ENCODE measurements around the gene CGNL1. TPM values are rescaled to one million over a fixed set of nuclear protein-coding genes. Genes with fewer than 3 reads are reported as not detected.

Gene CGNL1
- total and polyA plus RNA-seq, 8 donors = 7.3 to 35.8 (median 24.2) TPM

GRCh38 chr15:57557810-57558209 lies 181.5 kb downstream of the CGNL1 start:
- ATAC-seq (no peak), DNase-seq (no peak), FAIRE-seq (no peak)
- no peak for TF ChIP-seq CTCF (IDR thresholded peaks at IDR 0.05)
- Histone ChIP-seq H3K36me3 (no peaks in the 10 kb centered on the region), H3K27me3 (no peaks in the 10 kb centered on the region), H3K4me3 (no peak overlapping the region), H3K9me3 (no peaks in the 10 kb centered on the region), H3K27ac (no peak overlapping the region), H3K4me1 (peaks cover 3 to 6% (median 4%) of the 10 kb centered on the region in 3 donors)
- 90 to 92% methylated on average over 6 of the region's 6 CpGs for WGBS, 2 donors
- intact Hi-C loops (cut with DNase I) = loop anchor here in 1 of 3 donors (5.0 kb wide), 1 partner anchor 54 kb away; no protein-coding TSS in a partner anchor

- Histone ChIP-seq H3K4me3 (no peak overlapping the region), H3K9me3 (no peaks in the 10 kb centered on the region), H3K27ac (no peak overlapping the region), H3K27me3 (no peaks in the 10 kb centered on the region), H3K36me3 (no peaks in the 10 kb centered on the region), H3K4me1 (peaks cover 3 to 6% (median 4%) of the 10 kb centered on the region in 3 donors)
- DNase-seq = peak in 5 of 6 donors; percentile 69 to 90 (median 78)
- peak; percentile 80 to 90 (median 88) for TF ChIP-seq CTCF (IDR thresholded peaks at IDR 0.05)
- intact Hi-C loops (cut with DNase I) = loop anchor here in 2 of 3 donors (2.0 to 5.0 kb wide), 2 partner anchors 52 to 53 kb away; no protein-coding TSS in a partner anchor
- 5 to 7% methylated on average over 5 of the region's 5 CpGs for WGBS, 2 donors
- peak; percentile 67 to 83 (median 82) for ATAC-seq
- no peak for FAIRE-seq
Measured at GRCh38 chr15:57559875-57560274, 183.6 kb downstream of the CGNL1 start.

- intact Hi-C loops (cut with DNase I) = loop anchor here in 1 of 3 donors (2.0 kb wide), 1 partner anchor 52 kb away; no protein-coding TSS in a partner anchor
- no peaks in the 10 kb centered on the region for H3K9me3 ChIP-seq
- peak in 5 of 6 donors; percentile 70 to 87 (median 77) for DNase-seq
- FAIRE-seq = peak; percentile 29
- peak; percentile 81 to 89 (median 85) for TF ChIP-seq CTCF (IDR thresholded peaks at IDR 0.05)
- H3K4me1 ChIP-seq = peaks cover 3 to 6% (median 4%) of the 10 kb centered on the region in 3 donors
- WGBS, 2 donors = 25 to 28% methylated on average over 9 of the region's 9 CpGs
- no peaks in the 10 kb centered on the region for H3K36me3 ChIP-seq
- peak; percentile 93 to 97 (median 94) for ATAC-seq
- peak overlapping the region in 3 of 4 donors; percentile 22 to 67 (median 63) for H3K27ac ChIP-seq
- H3K4me3 ChIP-seq = no peak overlapping the region
- H3K27me3 ChIP-seq = no peaks in the 10 kb centered on the region
Measured at GRCh38 chr15:57561041-57561711, 184.9 kb downstream of the CGNL1 start.

- H3K27me3 ChIP-seq = no peaks in the 10 kb centered on the region
- TF ChIP-seq CTCF (IDR thresholded peaks at IDR 0.05) = no peak
- FAIRE-seq (no peak), DNase-seq (peak in 5 of 6 donors; percentile 54 to 77 (median 57)), ATAC-seq (peak in 2 of 4 donors; percentile 5 to 22)
- no peaks in the 10 kb centered on the region for H3K36me3 ChIP-seq
- no peak overlapping the region for H3K4me3 ChIP-seq
- intact Hi-C loops (cut with DNase I) = no loop called here
- 21 to 62% methylated on average over 11 of the region's 11 CpGs for WGBS, 2 donors
- peaks cover 3 to 6% (median 4%) of the 10 kb centered on the region in 3 donors for H3K4me1 ChIP-seq
- H3K27ac ChIP-seq = peak overlapping the region in 2 of 4 donors; percentile 63 to 67
- no peaks in the 10 kb centered on the region for H3K9me3 ChIP-seq
Measured at GRCh38 chr15:57562196-57562769, 186.0 kb downstream of the CGNL1 start.
